Upper lobe of left lung (tissue), 6 donors: ENCODE measurements around the gene GLYR1. TPM values are rescaled to one million over a fixed set of nuclear protein-coding genes. Genes with fewer than 3 reads are reported as not detected.
A peak's percentile ranks its signal among the peaks of the same experiment; 100 is the strongest.

Experiments used
- ATAC-seq, 2 donors: fragments of 200-7000 bp; cut with Tn5 transposase; one replicate each; pipeline ENCODE4 v1.9.1; 2022; ENCODE audit warnings: mild to moderate bottlenecking in 2 of 2, moderate library complexity in 2 of 2; ENCODE audit not compliant: low FRiP score in 2 of 2
- DNase-seq, 2 donors: peaks; one replicate each; pipeline ENCODE4 v3.0.0-alpha.2; 2019 to 2020
- H3K27ac ChIP-seq, 4 donors: fragments of 200-600 bp; sonication (generic); one replicate each; pipeline ENCODE4 v1.5.1; 2016 to 2019
- H3K27me3 ChIP-seq, 4 donors: fragments of 200-600 bp; sonication (generic); one replicate each; pipeline ENCODE4 v1.5.1; 2017 to 2019
- H3K36me3 ChIP-seq, 4 donors: fragments of 200-600 bp; sonication (generic); one replicate each; pipeline ENCODE4 v1.5.1; 2016 to 2019
- H3K4me1 ChIP-seq, 4 donors: fragments of 200-600 bp; sonication (generic); one replicate each; pipeline ENCODE4 v1.5.1; 2018 to 2019
- H3K4me3 ChIP-seq, 4 donors: fragments of 200-600 bp; sonication (generic); one replicate each; pipeline ENCODE4 v1.5.1; 2017 to 2019; ENCODE audit warnings: mild to moderate bottlenecking in 2 of 4, moderate library complexity in 1 of 4
- H3K9me3 ChIP-seq, 4 donors: fragments of 200-600 bp; sonication (generic); one replicate each; pipeline ENCODE4 v1.5.1; 2018 to 2019
- EP300 ChIP-seq, 4 donors: sonication (generic); formaldehyde crosslinking; IDR thresholded peaks; one replicate each; pipeline ENCODE4 v1.5.1; 2017; ENCODE audit warnings: antibody characterized with exemption in 4 of 4, control low read depth in 2 of 4
- POLR2A ChIP-seq, 4 donors: fragments of 450-650 bp; IDR thresholded peaks; one replicate each; pipeline ENCODE4 v1.5.1; 2016 to 2017; ENCODE audit warnings: antibody characterized with exemption in 4 of 4, mild to moderate bottlenecking in 2 of 4
- POLR2AphosphoS5 ChIP-seq, 2 donors: sonication (generic); formaldehyde crosslinking; IDR thresholded peaks; one replicate each; pipeline ENCODE4 v1.5.1; 2017; ENCODE audit warnings: antibody characterized with exemption in 2 of 2
- WGBS, 2 donors: methylation state at CpG; one replicate each; pipeline ENCODE4 v1.1.5; 2017 to 2018; 5-methylcytosine and 5-hydroxymethylcytosine counted together
- total RNA-seq, 6 donors: library from RNA; depleted of rRNA in 4 of 6; stranded (reverse); fragments of >200 nt in 4 of 6; gene quantifications; one replicate each; pipeline versions ENCODE4 v1.1.0 to v1.2.1, GENCODE V29; 2016 to 2021
- TF ChIP-seq, protein P1 (sequence below), 6 experiments: fragments of 450-650 bp in 4 of 6; fragments of 200-600 bp in 2 of 6; sonication (generic) in 2 of 6; IDR thresholded peaks; one replicate each; pipeline ENCODE4 v1.5.1; 2016 to 2019; ENCODE audit warnings: antibody characterized with exemption in 6 of 6
- donor health status: DM: no; HTN: no; CAD: no; lungs with moderate emphysema.
- donor health status: DM: no; HTN: yes; CAD: no; lungs with severe emphysema.

GLYR1 gene
- total RNA-seq, 6 donors from 2014 or later, result 67.8 to 110 (median 90.6) TPM

- WGBS, 2 donors, result 84% methylated on average over 5 of the region's 5 CpGs
- no peak for TF ChIP-seq EP300 (IDR thresholded peaks at IDR 0.05)
- TF ChIP-seq POLR2AphosphoS5 (IDR thresholded peaks at IDR 0.05), result no peak
- TF ChIP-seq, protein P1, sequence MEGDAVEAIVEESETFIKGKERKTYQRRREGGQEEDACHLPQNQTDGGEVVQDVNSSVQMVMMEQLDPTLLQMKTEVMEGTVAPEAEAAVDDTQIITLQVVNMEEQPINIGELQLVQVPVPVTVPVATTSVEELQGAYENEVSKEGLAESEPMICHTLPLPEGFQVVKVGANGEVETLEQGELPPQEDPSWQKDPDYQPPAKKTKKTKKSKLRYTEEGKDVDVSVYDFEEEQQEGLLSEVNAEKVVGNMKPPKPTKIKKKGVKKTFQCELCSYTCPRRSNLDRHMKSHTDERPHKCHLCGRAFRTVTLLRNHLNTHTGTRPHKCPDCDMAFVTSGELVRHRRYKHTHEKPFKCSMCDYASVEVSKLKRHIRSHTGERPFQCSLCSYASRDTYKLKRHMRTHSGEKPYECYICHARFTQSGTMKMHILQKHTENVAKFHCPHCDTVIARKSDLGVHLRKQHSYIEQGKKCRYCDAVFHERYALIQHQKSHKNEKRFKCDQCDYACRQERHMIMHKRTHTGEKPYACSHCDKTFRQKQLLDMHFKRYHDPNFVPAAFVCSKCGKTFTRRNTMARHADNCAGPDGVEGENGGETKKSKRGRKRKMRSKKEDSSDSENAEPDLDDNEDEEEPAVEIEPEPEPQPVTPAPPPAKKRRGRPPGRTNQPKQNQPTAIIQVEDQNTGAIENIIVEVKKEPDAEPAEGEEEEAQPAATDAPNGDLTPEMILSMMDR (IDR thresholded peaks at IDR 0.05), result no peak
- TF ChIP-seq POLR2A (IDR thresholded peaks at IDR 0.05), result no peak
- no peak overlapping the region for H3K4me3 ChIP-seq
Measured at GRCh38 chr16:4772351-4772750, 74.7 kb downstream of the GLYR1 start.

GRCh38 chr16:4771646-4772045, 75.4 kb downstream of the GLYR1 start:
- TF ChIP-seq POLR2A (IDR thresholded peaks at IDR 0.05) (no peak), POLR2AphosphoS5 (IDR thresholded peaks at IDR 0.05) (no peak), EP300 (IDR thresholded peaks at IDR 0.05) (no peak)
- TF ChIP-seq, protein P1 (IDR thresholded peaks at IDR 0.05), result no peak
- Histone ChIP-seq H3K9me3 (no peaks in the 10 kb centered on the region), H3K4me1 (peaks cover 12 to 19% (median 13%) of the 10 kb centered on the region in 4 donors), H3K27me3 (no peaks in the 10 kb centered on the region), H3K27ac (no peak overlapping the region), H3K4me3 (no peak overlapping the region), H3K36me3 (no peaks in the 10 kb centered on the region)
- 58 to 64% methylated on average over 3 of the region's 3 CpGs for WGBS, 2 donors
- ATAC-seq, result no peak
- DNase-seq, result no peak

More at GRCh38 chr16:4772351-4772750, 74.7 kb downstream of the GLYR1 start:
- no peak for DNase-seq
- no peaks in the 10 kb centered on the region for H3K9me3 ChIP-seq
- ATAC-seq, result no peak
- no peak overlapping the region for H3K27ac ChIP-seq
- no peaks in the 10 kb centered on the region for H3K36me3 ChIP-seq
- H3K27me3 ChIP-seq, result no peaks in the 10 kb centered on the region
- peaks cover 12 to 17% (median 13%) of the 10 kb centered on the region in 4 donors for H3K4me1 ChIP-seq

DNA sequence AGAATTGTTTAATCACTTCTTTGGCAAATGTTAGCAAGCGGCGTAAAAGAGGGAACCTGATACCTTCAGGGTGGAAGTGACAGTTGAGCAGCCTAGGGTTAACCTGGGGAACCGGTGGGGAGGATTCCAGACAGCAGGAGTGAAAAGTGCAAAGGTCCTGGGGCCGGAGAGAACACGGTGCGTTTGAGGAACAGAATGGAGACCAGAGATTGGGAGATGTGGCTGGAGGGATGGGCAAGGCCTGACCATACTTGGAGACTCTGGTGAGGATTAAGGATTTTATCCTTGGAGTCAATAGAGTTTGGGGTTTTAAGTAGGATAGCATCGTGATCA, 77.8 kb downstream of the GLYR1 start:
- Histone ChIP-seq H3K4me1 (peaks cover 26 to 38% (median 32%) of the 10 kb centered on the region in 4 donors), H3K27ac (peak overlapping the region in 3 of 4 donors; percentile 89 to 91 (median 90)), H3K4me3 (peak overlapping the region in 3 of 4 donors; percentile 87 to 99 (median 97)), H3K36me3 (peaks cover 0 to 12% (median 3%) of the 10 kb centered on the region in 4 donors), H3K9me3 (no peaks in the 10 kb centered on the region), H3K27me3 (no peaks in the 10 kb centered on the region)
- ATAC-seq, result no peak
- DNase-seq, result no peak
- 54 to 64% methylated on average over 7 of the region's 7 CpGs for WGBS, 2 donors
- TF ChIP-seq, protein P1 (IDR thresholded peaks at IDR 0.05), result no peak
- TF ChIP-seq POLR2AphosphoS5 (IDR thresholded peaks at IDR 0.05), result no peak
- no peak for TF ChIP-seq POLR2A (IDR thresholded peaks at IDR 0.05)
- TF ChIP-seq EP300 (IDR thresholded peaks at IDR 0.05), result no peak

DNA sequence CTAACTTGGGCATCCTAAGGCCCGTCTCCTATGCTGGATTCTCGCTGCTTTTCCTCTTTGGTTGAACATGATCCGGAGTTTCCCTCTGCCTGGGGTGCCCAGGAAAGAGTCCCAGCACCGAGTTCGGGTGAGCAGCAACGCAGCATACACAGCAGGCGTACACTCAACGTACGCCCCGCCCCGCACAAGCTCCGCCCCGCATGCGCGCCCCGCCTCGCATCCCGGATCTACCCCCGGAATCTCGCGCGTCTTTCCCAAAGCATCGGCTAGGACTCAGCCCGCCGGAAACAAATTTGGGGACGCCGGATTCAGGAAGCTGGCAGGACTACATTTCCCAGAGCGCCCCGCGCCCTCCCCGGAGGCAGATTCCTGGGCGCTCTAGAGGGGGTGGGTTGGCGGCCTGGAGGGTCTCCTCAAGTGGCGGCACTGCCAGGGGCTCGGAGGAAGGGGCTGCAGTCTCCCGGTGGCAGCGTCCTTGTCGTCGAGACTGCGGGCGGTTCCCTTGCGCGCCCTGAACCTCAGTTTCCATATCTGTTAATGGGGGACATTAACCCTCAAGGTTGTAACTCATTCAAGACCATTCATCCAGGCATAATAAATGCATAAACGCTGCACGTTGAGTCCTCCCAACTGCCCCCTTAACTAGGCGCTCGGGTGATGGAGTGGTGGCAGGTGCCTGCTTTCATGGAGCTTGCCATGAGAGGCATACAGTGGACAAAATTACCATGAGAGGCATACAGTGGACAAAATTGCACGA, 78.4 kb downstream of the GLYR1 start:
- H3K36me3 ChIP-seq, result peaks cover 0 to 16% (median 8%) of the 10 kb centered on the region in 4 donors
- no peaks in the 10 kb centered on the region for H3K27me3 ChIP-seq
- DNase-seq (peak; percentile 99 to 100), ATAC-seq (peak; percentile 96)
- peak overlapping the region; percentile 74 to 91 (median 90) for H3K27ac ChIP-seq
- WGBS, 2 donors, result 6 to 11% methylated on average over 19 to 45 of the region's 48 CpGs
- H3K4me1 ChIP-seq, result peaks cover 26 to 38% (median 32%) of the 10 kb centered on the region in 4 donors
- TF ChIP-seq POLR2AphosphoS5 (IDR thresholded peaks at IDR 0.05), result peak in 1 of 2 donors; percentile 89
- no peak for TF ChIP-seq EP300 (IDR thresholded peaks at IDR 0.05)
- TF ChIP-seq, protein P1 (IDR thresholded peaks at IDR 0.05), result peak in 1 of 6 experiments; percentile 12
- TF ChIP-seq POLR2A (IDR thresholded peaks at IDR 0.05), result peak in 2 of 4 donors; percentile 59 to 90
- peak overlapping the region in 3 of 4 donors; percentile 87 to 99 (median 97) for H3K4me3 ChIP-seq
- no peaks in the 10 kb centered on the region for H3K9me3 ChIP-seq
